Measurements from ENCODE around the gene SYT14.
"Not testable (repeated sequence)": the region's sequence is repeated elsewhere in the genome, so short reads cannot be mapped to it uniquely, and the experiment has no call there.

DNA sequence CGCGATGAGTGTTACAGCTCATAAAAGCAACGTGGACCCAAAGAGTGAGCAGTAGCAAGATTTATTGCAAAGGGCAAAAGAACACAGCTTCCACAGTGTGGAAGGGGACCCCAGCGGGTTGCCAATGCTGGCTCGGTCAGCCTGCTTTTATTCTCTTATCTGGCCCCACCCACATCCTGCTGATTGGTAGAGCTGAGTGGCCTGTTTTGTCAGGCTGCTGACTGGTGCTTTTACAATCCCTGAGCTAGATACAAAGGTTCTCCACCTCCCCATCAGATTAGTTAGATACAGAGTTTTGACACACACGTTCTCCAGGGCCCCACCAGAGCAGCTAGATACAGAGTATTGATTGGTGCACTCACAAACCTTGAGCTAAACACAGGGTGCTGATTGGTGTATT, 39.7 kb upstream of the SYT14 start:
- not testable (repeated sequence) for TF ChIP-seq POLR2A (IDR thresholded peaks at IDR 0.05; ENCODE audit: borderline replicate concordance, extremely low read depth, insufficient read depth, insufficient read length); ELF1 (IDR thresholded peaks at IDR 0.05; ENCODE audit: borderline replicate concordance, low read depth); FOSL1 (IDR thresholded peaks at IDR 0.05; ENCODE audit: low read depth); EZH2 (IDR thresholded peaks at IDR 0.05); ZBTB33 (IDR thresholded peaks at IDR 0.05; ENCODE audit: extremely low read depth, insufficient replicate concordance, low read length); TCF7L2 (IDR thresholded peaks at IDR 0.05; ENCODE audit: borderline replicate concordance, extremely low read depth, insufficient read depth, insufficient read length)
- TF ChIP-seq, protein P1, sequence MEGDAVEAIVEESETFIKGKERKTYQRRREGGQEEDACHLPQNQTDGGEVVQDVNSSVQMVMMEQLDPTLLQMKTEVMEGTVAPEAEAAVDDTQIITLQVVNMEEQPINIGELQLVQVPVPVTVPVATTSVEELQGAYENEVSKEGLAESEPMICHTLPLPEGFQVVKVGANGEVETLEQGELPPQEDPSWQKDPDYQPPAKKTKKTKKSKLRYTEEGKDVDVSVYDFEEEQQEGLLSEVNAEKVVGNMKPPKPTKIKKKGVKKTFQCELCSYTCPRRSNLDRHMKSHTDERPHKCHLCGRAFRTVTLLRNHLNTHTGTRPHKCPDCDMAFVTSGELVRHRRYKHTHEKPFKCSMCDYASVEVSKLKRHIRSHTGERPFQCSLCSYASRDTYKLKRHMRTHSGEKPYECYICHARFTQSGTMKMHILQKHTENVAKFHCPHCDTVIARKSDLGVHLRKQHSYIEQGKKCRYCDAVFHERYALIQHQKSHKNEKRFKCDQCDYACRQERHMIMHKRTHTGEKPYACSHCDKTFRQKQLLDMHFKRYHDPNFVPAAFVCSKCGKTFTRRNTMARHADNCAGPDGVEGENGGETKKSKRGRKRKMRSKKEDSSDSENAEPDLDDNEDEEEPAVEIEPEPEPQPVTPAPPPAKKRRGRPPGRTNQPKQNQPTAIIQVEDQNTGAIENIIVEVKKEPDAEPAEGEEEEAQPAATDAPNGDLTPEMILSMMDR (IDR thresholded peaks at IDR 0.05 in 2 of 3, conservative IDR thresholded peaks at IDR 0.05 in 1 of 3; ENCODE audit: borderline replicate concordance in 1 of 3, insufficient read depth in 1 of 3, low read depth in 2 of 3, low read length in 2 of 3), result not testable (repeated sequence)

All from HCT116 (cell line).